ENCODE measurements around the gene EPS15.

DNA sequence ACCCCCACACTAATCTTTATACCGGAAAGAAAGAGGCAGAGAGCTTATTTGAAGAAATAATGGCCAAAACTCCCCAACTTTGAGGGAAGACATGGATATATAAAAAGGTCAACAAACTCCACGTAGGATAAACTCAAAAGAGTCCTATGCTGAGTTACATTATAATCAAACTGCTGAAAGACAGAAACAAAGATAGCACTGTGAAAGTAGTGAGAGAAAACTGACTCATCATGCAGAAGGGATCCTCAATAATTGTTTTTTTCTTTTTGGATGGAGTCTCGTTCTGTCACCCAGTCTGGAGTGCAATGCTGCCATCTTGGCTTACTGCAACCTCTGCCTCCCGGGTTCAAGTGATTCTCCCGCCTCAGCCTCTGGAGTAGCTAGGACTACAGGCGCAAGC is 140.2 kb downstream of the EPS15 start:
- TF ChIP-seq, protein P1, sequence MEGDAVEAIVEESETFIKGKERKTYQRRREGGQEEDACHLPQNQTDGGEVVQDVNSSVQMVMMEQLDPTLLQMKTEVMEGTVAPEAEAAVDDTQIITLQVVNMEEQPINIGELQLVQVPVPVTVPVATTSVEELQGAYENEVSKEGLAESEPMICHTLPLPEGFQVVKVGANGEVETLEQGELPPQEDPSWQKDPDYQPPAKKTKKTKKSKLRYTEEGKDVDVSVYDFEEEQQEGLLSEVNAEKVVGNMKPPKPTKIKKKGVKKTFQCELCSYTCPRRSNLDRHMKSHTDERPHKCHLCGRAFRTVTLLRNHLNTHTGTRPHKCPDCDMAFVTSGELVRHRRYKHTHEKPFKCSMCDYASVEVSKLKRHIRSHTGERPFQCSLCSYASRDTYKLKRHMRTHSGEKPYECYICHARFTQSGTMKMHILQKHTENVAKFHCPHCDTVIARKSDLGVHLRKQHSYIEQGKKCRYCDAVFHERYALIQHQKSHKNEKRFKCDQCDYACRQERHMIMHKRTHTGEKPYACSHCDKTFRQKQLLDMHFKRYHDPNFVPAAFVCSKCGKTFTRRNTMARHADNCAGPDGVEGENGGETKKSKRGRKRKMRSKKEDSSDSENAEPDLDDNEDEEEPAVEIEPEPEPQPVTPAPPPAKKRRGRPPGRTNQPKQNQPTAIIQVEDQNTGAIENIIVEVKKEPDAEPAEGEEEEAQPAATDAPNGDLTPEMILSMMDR (IDR thresholded peaks at IDR 0.05): no peak
- TF ChIP-seq POLR2AphosphoS5 (IDR thresholded peaks at IDR 0.05): no peak

All from gastroesophageal sphincter (tissue), 3 donors.